ENCODE measurements around the gene ARHGAP32. TPM values are rescaled to one million over a fixed set of nuclear protein-coding genes. Genes with fewer than 3 reads are reported as not detected.
"Not testable (repeated sequence)": the region's sequence is repeated elsewhere in the genome, so short reads cannot be mapped to it uniquely, and the experiment has no call there.

The ARHGAP32 gene
- total and polyA plus RNA-seq, 7 donors: 9.2 to 20.0 (median 12.0) TPM

DNA sequence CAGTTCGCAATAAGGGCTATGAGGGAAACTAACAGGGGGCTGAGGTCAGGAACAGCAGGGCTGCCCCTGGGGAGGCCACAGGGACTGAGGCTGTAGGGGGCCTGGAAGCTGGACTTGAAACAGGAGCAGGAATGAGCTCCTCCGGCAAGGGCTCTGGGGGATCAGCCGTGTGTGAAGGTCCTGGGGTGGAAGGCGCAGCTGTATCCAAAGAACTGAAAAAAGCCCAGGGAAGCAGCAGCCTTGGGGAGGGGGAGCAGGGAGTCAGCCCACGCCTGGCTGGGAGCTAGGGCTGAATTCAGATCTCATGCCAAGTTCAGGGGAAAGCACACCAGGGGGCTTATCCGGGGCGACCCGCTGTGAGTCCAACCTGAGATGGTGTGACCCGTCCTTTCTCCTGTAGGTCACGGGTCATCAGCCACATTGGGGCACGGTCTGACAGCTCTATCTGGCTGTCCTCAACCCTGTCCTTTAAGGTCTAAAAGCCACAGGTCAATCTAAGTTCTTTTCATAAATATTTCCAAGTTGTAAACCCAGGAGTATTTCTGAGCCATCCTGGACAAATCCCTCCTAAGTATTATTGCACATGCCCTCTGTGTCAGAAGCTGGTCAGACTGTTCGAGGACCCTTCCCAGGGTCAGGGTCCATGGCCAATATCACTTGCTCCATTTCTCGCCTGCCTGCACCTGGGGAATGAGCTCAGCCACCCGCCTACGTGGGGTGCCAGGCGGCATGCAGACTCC, 267.4 kb downstream of the ARHGAP32 start:
- Histone ChIP-seq H3K27ac (no peak overlapping the region), H3K4me1 (no peaks in the 10 kb centered on the region), H3K9me3 (no peaks in the 10 kb centered on the region), H3K27me3 (no peaks in the 10 kb centered on the region), H3K4me3 (no peak overlapping the region), H3K36me3 (no peaks in the 10 kb centered on the region)
- TF ChIP-seq, protein P1, sequence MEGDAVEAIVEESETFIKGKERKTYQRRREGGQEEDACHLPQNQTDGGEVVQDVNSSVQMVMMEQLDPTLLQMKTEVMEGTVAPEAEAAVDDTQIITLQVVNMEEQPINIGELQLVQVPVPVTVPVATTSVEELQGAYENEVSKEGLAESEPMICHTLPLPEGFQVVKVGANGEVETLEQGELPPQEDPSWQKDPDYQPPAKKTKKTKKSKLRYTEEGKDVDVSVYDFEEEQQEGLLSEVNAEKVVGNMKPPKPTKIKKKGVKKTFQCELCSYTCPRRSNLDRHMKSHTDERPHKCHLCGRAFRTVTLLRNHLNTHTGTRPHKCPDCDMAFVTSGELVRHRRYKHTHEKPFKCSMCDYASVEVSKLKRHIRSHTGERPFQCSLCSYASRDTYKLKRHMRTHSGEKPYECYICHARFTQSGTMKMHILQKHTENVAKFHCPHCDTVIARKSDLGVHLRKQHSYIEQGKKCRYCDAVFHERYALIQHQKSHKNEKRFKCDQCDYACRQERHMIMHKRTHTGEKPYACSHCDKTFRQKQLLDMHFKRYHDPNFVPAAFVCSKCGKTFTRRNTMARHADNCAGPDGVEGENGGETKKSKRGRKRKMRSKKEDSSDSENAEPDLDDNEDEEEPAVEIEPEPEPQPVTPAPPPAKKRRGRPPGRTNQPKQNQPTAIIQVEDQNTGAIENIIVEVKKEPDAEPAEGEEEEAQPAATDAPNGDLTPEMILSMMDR (IDR thresholded peaks at IDR 0.05): no peak
- TF ChIP-seq POLR2AphosphoS5 (IDR thresholded peaks at IDR 0.05) (no peak), POLR2A (IDR thresholded peaks at IDR 0.05) (no peak), EP300 (IDR thresholded peaks at IDR 0.05) (no peak)
- 84% methylated on average over 16 of the region's 16 CpGs for WGBS, 2 donors
- no peak for DNase-seq
- intact Hi-C loops (cut with DNase I): no loop called here

DNA sequence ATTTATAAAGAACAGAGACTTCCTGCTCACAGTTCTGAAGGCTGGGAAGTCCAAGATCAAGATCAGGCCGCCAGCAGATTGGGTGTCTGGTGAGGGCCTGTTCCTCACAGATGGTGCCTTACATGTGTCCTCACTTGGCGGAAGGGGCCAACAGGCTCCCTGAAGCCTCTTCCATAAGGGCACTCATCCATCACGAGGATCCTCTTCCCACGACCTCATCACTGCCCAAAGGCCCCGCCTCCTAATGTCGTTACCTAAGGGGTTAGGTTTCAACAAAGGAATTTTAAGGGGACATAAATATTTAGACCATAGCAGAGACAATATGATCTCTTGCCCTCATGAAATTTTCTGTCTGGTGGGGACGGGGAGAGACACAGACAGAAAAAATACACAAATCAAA, 268.0 kb downstream of the ARHGAP32 start:
- intact Hi-C loops (cut with DNase I): no loop called here
- Histone ChIP-seq H3K27ac (no peak overlapping the region), H3K4me3 (no peak overlapping the region), H3K9me3 (no peaks in the 10 kb centered on the region), H3K4me1 (no peaks in the 10 kb centered on the region), H3K36me3 (no peaks in the 10 kb centered on the region), H3K27me3 (no peaks in the 10 kb centered on the region)
- DNase-seq: no peak
- WGBS, 2 donors: 78 to 84% methylated on average over 7 of the region's 7 CpGs
- TF ChIP-seq, protein P1 (IDR thresholded peaks at IDR 0.05): no peak
- no peak for TF ChIP-seq POLR2A (IDR thresholded peaks at IDR 0.05)
- no peak for TF ChIP-seq POLR2AphosphoS5 (IDR thresholded peaks at IDR 0.05)
- no peak for TF ChIP-seq EP300 (IDR thresholded peaks at IDR 0.05)

DNA sequence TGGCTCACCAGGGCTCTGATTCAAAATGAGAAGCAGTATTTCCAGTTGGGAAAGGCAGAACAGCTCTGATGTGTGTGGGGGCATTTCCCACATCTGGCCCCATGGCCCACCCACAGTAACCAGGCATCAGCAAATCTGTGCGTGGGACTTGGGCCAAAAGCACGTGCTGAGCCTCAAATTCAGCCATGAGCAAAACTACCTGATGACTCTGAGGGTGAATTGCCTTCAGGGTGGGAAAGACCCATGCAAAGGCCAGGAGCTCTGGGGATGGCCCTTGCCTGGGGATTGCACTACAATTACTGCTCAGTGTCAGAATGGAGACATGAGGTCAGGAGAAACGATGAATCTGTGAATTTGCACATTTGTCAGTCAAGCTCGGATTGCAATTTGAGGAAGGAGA, 270.3 kb downstream of the ARHGAP32 start:
- Histone ChIP-seq H3K9me3 (no peaks in the 10 kb centered on the region), H3K27ac (no peak overlapping the region), H3K27me3 (no peaks in the 10 kb centered on the region), H3K4me3 (no peak overlapping the region), H3K36me3 (no peaks in the 10 kb centered on the region), H3K4me1 (no peaks in the 10 kb centered on the region)
- 84 to 86% methylated on average over 4 of the region's 4 CpGs for whole genome bisulfite sequencing, 2 donors
- no peak for DNase-seq
- TF ChIP-seq POLR2AphosphoS5 (IDR thresholded peaks at IDR 0.05): no peak
- no peak for TF ChIP-seq EP300 (IDR thresholded peaks at IDR 0.05)
- TF ChIP-seq, protein P1 (IDR thresholded peaks at IDR 0.05): no peak
- TF ChIP-seq POLR2A (IDR thresholded peaks at IDR 0.05): no peak
- intact Hi-C loops (cut with DNase I): no loop called here

DNA sequence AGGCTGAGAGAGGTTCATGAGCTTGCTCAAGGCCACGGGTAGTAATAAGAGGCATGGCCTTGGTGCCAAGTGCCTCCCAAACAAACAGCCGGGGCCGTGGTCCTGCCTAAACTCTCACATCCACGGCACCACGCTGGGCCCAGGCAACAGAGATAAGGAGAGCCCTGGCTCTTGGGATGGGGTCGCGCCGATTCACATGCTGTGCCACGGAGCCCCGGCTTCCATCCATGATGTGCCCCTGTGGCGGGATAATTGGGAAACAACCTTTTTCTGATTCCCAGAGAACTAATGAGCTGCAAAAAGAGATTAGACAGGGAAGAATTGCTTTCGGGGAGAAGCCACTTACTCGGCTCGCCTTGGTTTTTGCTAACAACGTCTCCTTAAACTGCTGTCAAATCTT, 271.5 kb downstream of the ARHGAP32 start:
- Histone ChIP-seq H3K9me3 (no peaks in the 10 kb centered on the region), H3K27me3 (no peaks in the 10 kb centered on the region), H3K4me3 (no peak overlapping the region), H3K36me3 (no peaks in the 10 kb centered on the region), H3K27ac (no peak overlapping the region), H3K4me1 (no peaks in the 10 kb centered on the region)
- intact Hi-C loops (cut with DNase I): no loop called here
- WGBS, 2 donors: 88 to 94% methylated on average over 15 of the region's 15 CpGs
- no peak for DNase-seq
- no peak for TF ChIP-seq POLR2AphosphoS5 (IDR thresholded peaks at IDR 0.05)
- TF ChIP-seq, protein P1 (IDR thresholded peaks at IDR 0.05): no peak
- TF ChIP-seq EP300 (IDR thresholded peaks at IDR 0.05): no peak
- no peak for TF ChIP-seq POLR2A (IDR thresholded peaks at IDR 0.05)

DNA sequence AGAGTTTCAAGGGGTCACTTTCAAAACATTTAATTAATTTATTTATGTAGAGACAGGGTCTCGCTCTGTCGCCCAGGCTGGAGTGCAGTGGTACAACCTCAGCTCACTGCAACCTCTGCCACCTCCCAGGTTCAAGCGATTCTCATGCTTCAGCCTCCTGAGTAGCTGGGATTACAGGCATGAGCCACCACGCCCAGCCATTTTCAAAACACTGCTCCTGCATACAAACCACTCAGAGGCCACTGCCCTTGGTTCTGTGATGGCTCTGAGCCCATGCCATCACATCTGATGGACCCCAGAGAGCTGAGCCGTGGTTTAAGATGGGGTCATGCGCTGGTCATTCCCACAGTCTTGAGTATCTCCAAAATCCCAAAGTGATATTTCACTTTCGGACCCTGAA, 272.5 kb downstream of the ARHGAP32 start:
- DNase-seq; H3K4me1 ChIP-seq; H3K27me3 ChIP-seq; H3K9me3 ChIP-seq; H3K4me3 ChIP-seq; H3K36me3 ChIP-seq; intact Hi-C loops (cut with DNase I); H3K27ac ChIP-seq: not testable (repeated sequence)
- 78 to 84% methylated on average over 7 of the region's 7 CpGs for WGBS, 2 donors
